ENCODE data around the gene GNAT1.
A peak's percentile ranks its signal among the peaks of the same experiment; 100 is the strongest.

The GNAT1 gene

DNA sequence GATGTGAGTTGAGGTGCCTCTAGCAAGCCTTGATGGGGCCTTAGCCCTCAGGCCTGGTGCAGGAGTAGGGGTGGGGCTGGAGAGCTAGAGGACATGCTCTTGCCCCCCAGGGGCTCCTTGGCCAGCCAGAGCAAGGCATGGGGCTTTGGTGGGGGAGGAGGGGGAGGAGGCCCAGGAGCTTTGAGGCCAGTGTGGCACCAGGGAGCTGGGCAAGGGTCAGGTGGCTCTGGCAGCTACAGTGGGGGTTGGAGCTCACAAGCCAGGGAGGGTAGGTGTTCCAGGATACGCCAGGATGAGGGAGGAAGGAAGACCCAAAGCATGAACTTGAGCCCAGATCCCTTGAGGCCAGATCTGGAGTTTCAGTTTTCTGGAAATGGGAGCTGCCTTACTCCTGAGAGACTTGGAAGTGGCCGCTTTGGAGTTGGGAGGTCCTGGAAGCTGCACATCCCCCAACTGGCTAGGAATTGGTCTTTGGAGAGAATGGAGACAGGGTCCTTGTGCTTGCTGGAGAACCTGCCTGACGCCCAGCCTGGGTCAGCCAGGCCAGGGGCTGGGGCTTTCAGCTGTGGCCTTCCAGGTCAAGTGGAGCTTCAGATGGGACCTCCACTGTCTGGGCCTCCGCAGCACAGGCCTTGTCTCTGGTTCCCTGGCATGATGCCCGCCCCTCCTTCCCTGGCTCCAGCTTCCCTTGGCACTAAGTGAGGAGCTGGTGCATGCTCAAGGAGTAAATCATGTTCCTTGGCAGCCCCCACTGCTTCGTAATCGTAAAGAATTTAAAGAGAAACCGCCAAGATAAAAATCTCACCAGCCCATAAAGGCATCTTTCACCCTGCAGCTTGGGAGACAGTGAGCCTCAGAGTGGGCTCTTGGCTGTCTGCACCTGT is 27.6 kb upstream of the GNAT1 start:
- DNase-seq (ENCODE audit: low read depth), result no peak

DNA sequence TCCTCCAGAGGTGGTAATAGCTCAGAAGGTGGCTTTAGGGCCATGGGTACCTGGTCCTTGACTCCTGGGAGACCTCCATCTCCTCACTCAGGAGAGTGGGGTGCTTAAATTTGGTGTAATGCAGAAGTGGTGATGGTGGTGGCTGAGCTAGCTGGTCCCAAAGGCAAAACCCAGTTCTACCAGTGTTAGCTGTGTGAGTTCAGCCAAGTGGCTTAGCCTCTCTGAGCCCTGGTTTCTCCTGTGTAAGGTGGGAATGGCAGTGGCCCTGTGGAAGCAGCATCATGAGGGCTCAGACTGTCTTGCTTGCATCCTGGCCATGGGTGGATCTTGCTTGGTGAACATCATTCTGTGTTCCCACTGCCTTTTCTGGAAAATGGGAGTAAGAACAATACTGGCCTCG is 26.9 kb upstream of the GNAT1 start:
- DNase-seq (ENCODE audit: low read depth), result no peak

DNA sequence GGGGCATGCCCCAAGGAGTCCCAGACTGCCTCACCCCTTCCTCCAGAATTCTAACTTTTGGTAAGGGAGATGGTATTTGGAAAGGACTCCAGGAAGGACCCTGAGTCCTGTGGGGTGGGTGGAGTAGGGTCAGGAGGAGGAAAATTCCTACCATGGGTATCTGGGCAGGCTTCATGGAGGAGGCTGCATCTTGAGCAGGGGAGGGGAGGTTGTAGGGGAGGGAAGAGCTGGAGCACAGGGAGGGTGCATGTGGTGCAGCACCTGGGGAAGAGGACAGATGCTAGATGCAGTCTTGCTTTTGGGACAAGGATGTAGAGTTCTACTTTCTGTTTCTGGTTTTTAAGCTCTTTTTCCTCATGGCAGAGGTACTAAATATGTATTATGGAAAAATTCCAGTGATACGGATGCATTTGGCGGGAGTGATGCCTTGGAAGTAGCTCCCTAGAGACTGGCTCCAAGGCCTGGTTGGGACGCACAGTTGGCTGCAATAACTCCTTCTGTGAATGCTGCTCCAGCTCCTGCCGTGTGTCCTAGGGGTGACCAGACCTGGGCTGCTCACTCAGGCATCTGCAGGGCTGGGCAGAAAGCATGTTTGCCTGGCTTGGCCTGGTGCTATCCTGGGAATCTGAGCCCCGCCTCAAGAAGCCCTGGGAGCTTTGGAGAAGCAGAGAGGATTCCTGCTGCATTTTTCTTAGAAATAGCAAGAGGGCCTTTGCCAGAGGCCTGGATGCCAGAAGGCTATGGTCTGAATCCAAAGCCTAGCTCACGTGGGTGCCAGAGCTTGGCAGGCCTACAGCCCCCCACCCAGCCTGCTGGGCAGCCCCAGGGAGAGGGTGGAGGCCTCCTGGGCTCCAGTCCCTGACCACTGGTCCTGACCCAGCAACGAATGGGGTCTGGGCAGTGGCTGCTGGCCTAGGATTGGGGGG is 26.2 kb upstream of the GNAT1 start:
- no peak for DNase-seq (ENCODE audit: low read depth)

DNA sequence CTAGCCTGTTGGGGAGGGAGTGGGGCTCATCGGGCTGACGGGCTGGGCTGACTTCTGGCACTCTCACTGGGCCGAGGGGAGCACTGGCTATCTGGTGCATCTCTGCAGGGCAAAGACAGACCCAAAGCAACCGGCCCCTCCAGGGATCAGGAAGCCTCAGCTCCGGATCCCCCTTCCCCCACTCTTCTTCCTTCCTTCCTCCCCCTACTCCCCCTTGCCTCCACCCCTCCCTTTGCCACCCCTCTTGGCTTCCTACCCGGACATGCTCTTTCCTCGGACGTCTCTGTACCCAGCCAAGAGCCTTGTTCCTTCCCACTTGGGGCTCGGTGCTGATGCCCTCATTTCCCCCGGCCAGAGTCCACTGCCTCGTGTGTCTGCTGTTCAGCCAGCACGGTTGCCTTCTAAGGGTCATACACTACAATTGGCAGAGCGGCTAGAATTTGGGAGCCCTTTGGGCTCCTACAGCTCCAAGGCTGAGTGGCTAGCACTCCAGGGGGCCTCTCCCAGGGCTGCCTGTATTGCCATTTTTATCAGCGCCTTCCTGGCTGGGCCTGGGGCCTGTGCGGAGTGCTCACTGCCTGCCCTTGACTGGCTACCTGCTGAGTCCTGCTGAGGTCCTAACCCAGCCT is 25.4 kb upstream of the GNAT1 start:
- peak; percentile 54 for DNase-seq (ENCODE audit: low read depth)

DNA sequence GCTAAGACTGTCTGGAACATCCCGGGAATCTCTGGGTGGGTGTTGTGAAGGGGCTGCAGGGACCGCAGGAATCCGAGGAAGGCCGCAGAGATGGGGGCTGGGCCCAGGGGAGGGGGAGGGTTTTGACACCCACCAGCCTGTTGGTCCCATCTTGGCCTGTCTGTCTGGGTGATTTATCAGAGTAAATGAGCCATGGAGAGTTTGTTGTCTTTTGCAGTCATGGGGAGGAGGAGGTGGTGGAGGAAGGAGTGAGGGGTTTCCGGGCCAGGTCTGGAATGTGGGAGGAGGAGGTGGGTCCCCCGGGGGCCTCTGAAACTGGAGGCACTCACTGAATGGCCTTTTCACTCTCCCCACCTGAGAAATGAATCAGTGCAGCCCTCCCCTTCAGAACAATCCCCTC is 24.8 kb upstream of the GNAT1 start:
- DNase-seq (ENCODE audit: low read depth), result no peak

DNA sequence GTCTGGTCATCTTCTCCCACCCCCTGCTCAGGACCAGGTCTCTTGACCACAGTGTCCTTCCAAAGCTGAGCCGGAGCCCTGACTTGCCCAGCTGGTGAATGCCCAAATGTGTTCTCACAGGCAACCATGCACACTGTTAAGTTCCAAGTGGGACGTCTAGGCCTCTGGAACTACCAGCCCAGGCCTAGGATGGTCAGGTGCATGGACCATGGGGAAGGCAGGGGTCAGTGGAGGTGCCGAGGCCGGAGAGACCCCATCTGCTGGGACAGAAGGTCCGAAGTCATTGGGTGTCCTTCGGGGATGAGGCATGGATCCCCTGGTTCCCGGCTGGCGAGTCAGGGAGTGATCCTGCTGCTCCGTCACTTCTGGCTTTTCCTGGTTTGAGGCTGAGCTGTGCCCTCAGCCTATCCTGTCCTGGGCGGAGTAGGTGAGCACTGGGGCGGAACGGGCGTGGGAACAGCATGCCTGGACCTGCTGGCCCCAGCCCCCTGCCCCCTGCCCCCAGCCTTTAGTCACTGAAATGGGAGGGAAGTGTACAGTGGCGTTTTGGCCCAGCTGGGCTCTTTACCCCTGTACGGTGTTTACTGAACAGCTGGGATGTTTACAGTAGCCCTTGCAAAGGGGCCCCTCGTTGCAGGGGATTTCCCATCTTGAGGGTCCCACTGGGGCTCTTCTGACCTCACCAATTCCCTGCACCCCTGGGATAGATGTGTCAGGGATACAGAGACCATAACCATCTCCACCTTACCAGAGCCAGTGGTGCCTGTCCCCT is 24.2 kb upstream of the GNAT1 start:
- no peak for DNase-seq (ENCODE audit: low read depth)

DNA sequence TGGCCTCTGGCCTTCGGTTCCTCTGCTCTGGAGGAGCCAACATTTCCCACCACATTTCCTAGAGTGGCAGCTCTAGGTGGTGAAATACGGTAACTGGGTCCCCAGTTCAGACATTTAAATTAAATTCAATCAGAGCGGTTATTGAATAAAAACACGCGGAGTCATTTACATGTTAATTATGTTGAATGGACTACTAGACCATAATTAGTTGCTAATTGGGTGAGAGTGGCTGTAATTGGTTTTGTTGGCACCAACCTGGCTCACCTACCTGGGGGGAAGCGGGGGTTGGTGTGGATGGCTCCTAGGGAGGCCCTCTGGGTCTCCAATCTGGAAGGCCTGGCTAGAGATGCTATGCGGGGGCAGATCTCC is 23.6 kb upstream of the GNAT1 start:
- DNase-seq (ENCODE audit: low read depth), result no peak

DNA sequence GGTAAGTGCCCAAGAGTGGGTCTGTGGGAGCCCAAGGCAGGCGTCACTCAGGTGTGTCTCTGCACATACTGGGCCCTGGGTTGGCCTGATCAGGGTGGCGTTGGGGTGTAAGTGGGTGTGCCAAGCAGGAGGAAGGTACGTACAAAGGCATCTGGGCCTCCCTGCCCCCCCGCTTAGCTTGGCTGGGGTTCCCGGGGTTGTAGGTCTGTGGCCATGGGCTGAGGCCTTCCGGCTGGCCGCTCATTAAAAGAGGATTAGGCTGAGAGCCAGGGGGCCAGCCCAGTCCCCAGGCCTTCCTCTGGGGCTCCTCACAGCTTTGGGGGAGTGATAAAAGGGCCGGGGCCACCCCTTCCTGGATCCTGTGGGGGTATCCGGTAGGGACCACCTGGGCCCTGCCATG is 23.0 kb upstream of the GNAT1 start:
- DNase-seq (ENCODE audit: low read depth), result no peak

DNA sequence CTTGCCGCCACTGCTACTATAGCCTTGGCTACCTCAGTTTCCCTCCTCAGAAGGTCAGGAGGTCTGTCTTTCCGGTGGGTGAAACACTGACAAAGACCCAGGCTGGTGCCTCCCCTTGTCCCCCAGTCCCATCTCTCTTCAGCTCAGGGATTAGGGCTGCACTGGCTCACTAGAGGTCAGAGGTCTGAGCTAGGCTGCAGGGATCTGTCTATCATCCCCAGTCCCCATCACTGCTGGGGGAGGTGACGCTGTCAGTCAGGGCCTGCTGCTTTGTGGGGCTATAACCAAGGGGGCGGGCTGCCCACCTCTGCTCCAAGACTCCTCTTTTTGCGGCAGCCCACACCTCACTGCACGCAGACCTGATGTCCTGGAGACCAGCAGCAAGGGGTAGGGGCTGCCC is 22.6 kb upstream of the GNAT1 start:
- no peak for DNase-seq (ENCODE audit: low read depth)

DNA sequence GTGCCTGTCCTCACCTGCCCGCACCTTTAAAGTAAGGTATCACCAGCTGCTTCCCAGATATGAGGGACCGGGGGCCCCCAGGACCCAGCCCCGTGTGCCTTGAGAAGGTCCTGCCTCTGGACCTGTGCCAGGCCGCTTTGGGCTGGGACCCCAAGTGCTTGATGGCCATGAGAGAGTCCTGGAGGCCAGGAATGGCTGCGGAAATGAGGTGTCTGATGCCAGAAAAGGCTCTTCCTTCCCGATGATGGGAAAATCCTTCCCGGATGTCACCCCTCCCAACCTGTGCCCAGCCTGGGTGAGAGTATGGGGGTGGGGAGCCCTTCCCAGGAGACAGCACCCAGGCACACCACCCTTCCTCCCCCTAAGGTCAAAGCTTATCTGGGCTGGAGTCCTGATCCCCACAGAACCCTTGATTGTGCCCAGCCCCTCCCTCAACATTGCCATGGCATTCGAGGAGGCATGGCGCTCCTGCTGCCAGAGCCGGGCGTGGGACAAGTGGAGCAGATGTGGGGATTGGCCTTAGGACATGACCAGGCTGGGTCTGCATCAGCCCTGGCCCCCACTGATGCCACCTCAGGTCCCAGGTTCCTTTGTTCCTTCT is 22.1 kb upstream of the GNAT1 start:
- no peak for DNase-seq (ENCODE audit: low read depth)

DNA sequence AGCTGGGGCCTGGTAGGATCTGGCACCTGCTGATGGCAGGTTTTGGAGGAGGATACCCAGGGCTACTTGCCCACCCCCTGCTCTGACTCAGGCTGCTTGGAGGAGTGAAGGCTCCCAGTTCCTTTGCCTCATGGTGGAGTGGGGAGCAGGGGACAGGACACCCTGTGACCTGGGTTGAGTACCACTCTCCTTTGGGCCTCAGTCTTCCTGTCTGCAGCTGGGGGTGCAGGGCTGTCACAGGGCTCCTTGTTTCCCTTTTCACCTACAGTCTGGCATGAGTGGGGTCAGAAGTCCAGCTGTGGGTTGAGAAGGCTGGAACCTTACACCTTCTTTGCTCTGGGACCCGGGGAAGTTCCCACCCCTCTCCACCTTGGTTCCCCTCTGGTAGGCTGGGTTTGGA is 21.6 kb upstream of the GNAT1 start:
- DNase-seq (ENCODE audit: low read depth), result no peak

DNA sequence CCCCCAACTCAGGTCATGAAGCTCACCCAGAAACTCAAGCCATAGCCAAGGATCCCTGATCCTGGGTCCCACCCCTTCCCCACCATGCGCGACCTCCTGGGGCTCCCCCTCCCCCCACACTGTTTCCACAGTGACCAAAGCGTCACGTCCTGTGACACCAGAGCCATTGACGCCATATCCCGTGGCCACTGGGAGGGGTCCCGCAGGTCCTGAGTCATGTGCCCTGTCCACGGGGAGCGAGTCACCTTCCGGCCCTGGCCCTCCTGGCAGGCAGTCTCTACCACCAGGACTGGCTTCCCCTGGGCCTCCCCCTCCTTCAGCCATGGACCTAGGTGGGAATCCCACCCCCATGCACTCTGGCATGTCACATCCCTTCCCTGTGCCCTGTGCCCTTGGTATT is 20.7 kb upstream of the GNAT1 start:
- DNase-seq (ENCODE audit: low read depth), result no peak

DNA sequence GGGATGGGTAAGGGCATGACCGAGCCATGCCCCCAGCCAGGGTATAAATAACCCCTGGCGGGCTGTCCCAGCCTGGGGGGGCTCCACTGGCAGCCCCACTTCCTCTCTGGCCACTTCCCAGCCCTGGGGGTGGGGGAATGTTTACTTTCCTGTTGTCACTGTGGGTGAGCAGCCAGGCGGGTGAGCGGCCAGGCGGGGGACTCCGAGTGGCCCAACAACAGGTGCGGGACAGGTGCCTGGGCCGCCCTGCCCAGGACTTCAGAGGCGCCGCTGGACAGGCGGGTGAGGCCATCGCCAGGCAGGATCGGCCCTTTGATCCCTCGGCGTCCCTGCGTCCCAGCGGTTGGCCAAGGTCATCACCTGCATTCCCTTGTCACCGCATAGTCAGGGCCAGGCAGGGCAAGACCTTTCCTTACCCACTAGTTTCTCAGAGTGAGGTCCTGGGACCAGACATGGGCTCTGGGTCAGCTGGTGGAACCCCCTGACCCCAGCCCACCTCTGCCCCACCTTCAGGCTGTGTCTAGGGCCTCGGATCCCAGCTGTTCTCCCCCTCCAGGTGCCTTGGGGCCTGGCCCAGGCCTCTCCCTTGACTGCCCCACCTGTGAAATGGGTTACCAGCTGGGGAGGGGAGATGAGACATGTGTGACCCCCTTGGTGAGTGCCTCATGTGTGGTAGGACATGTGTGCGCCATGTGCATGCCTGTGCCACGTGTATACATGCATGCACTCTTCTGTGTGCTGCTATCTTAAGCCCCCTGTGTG is 19.7 kb upstream of the GNAT1 start:
- no peak for DNase-seq (ENCODE audit: low read depth)

DNA sequence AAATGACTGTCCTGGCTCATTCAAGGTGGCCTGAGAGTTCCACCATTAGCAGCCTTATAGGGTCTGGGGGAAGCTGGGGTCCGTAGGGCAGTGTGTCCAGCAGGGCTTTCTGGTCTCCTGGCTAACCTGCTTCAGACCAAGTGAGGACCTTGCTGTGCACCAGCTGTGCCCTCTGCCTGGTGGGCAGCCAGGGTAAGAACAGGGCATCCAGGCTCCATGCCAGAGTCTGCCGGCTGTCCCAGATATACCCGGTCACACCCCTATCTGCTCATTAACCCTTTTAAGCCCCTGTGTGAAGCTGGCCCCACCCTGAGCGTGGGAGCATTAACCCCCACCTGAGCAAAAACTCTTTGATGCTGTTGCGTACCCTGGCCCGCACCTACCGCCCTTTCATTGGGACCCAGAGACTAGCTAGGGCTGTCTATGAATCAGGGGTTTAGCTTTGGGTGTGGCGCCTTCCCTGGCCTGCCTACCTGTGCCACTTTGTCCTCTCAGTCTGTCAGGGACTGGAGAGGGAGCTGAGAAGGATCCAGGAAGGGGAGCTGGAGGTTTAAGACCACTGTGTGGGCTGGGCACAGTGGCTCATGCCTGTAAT is 18.7 kb upstream of the GNAT1 start:
- no peak for DNase-seq (ENCODE audit: low read depth)

DNA sequence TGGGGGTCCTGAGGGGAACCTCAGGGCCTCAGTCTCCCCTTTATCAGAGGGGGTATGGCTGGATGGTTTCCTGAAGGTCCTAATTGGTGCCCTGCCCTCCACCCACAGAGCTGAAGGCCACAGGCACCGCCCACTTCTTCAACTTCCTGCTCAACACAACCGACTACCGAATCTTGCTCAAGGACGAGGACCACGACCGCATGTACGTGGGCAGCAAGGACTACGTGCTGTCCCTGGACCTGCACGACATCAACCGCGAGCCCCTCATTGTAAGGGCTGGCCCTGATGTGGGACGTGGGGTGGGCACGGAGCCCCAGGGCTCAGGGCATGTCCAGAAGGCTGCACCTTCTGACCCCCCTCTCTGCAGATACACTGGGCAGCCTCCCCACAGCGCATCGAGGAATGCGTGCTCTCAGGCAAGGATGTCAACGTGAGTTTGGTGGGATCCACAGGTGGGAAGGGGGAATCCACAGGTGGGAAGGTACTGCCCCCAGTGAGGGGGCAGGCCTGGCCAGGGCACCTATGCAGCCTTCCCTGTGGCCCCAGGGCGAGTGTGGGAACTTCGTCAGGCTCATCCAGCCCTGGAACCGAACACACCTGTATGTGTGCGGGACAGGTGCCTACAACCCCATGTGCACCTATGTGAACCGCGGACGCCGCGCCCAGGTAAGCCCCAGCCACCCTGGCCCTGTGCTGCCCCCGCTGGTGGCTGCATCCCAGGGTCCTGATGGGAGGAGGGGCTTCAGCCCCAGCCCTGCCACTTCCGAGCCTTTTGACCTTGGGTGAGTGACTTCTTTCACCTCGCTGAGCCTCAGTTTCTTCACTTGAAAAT is 17.5 kb upstream of the GNAT1 start:
- peak; percentile 41 for DNase-seq (ENCODE audit: low read depth)

DNA sequence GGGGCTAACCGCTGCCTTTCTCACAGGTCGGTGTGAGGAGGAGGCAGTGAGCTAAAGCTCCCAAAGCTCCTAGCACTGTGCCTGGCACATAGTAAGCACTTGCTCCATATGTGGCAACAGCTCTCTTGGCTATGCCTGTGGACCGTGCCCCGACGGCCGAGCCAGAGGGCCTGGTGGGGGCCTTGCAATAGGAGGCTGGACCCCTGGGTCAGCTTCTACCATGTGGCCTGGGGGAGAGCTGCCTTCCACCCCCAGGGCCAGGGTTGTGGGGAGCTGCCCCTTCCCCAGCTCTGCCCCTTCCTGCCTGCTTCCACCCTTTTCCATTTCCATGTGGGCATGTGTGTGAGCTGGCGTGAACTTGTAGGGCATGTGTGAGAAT is 16.9 kb upstream of the GNAT1 start:
- no peak for DNase-seq (ENCODE audit: low read depth)

DNA sequence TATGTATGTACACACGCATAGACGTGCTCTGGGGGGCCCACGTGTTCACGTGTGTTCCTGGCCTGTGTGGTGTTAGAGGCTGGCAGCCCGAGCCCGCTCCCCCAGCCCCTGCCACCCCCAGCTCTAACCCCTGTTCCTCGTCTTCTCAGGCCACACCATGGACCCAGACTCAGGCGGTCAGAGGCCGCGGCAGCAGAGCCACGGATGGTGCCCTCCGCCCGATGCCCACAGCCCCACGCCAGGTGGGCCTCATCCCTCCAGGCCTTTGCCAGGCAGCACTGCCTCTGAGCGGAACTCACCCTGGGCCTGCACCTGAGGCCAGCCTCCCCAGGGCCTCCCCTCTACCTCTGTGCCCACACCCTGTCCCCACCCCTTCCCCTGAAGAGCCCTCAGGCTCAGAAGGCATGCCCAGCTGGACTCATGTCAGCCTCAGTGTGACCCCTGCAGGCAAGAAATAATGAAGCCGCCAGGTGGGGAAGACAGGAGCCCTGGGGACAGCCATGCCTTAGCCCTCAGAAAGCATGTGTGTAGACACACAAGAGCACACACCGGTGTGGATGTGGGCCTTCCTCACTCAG is 16.4 kb upstream of the GNAT1 start:
- no peak for DNase-seq (ENCODE audit: low read depth)

DNA sequence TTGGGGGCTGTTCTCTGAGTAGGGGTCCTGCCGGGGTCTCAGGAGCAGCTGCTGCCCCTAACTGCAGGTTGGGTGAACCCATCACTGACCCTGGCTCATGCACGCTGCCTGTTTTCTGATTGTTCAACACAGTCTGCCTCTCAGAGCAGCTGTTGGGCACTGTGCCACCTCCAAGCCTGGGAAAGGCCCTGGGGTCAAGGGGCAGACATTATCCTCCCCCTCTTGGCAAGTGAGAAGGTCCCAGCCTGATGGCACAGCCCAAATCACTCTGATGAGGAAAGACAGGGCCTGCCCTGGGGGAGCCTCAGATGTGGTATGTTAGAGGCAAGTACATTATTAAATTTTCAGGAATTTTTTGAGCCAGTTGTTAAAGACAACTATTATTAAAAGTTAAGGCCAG is 14.1 kb upstream of the GNAT1 start:
- DNase-seq (ENCODE audit: low read depth), result no peak

DNA sequence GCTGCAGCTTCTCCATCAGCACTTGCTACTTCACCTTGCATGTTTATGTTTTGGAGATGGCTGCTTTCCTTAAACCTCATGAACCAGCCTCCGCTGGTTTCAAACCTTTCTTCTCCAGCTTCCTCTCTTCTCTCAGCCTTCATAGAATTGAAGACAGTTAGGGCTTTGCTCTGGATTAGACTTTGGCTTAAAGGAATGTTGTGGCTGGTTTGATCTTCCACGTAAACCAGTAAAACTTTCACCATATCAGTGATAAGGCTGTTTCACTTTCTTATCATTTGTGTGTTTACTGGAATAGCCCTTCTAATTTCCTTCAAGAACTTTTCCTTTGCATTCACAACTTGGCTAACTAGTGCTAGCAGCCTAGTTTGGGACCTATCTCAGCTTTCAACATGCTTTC is 11.7 kb upstream of the GNAT1 start:
- no peak for DNase-seq (ENCODE audit: low read depth)

Measured in CMK (cell line).